NCI-H1436 treated with DMSO at 0.1 percent for 48 hours (cell line): ENCODE results near the gene GDF10.

Experiments
- DNase-seq: peaks from one replicate; lab custom pipeline; 2025; lab: John Stamatoyannopoulos, UW

Gene GDF10

DNA sequence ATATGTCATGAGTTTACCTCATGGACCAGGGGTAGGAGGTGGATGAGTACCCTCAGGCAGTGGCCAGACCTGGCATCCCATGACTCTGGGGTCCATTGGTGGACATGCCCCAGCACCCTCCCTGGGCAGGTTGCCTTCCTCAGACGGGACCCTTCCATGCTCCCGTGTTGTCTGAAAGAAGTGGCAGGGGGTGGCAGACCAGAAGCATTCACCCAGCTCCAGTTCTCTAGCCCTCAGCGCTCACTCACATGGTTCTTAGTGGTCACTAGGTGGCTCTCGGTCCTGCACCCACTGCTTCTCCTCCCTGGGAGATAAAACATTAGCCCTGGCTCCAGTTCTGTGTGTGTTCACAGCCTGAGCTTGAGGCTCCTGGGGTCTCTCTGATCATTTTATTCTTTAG lies 54.2 kb downstream of the GDF10 start:
- no peak for DNase-seq

DNA sequence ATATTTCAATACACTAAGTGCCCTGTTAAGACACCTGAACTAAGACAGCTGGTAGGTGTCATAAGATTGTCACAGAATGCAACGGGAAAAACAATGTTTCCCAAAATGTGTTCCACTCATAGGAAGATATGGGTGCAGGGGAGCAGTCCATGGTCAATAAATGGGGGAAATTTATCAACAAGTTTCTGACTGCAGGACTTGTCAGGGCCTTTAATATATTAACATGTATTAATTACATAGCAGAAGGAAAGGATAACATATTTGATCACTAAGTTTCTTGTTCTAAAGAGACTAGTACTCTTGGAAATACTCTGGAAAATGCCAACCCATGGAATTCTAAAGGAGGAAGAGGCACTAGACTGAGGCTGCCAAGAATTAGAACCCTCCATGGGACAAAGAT lies 54.9 kb downstream of the GDF10 start:
- DNase-seq = no peak

DNA sequence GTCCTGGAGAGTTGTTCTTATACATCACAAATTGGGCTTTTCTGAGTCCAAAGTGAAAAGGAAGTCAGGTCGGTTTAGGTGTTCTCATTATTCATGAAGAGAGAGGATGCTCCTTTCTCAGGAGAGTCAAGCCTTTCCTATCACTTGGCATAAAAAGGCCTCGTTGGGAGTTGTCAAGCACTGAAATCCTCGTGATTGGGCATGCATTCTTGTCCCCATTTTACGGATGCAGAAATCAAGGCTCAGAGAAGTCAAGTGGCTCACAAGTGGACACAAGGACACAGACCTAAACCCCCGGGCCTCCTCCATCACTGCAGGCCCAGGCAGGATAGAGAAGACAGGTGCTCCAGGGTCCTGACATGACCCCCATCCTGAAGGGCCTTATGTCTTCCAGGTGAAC lies 56.7 kb downstream of the GDF10 start:
- DNase-seq = no peak

DNA sequence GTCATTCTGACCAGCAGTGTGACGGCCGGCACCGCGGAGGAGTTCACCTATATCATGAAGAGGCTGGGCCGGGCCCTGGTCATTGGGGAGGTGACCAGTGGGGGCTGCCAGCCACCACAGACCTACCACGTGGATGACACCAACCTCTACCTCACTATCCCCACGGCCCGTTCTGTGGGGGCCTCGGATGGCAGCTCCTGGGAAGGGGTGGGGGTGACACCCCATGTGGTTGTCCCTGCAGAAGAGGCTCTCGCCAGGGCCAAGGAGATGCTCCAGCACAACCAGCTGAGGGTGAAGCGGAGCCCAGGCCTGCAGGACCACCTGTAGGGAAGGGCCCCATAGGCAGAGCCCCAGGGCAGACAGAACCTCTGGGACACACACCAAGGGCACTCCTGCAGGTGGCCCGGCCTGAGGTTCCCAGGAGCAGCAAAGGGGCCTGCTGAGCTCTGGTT lies 57.2 kb downstream of the GDF10 start:
- no peak for DNase-seq

DNA sequence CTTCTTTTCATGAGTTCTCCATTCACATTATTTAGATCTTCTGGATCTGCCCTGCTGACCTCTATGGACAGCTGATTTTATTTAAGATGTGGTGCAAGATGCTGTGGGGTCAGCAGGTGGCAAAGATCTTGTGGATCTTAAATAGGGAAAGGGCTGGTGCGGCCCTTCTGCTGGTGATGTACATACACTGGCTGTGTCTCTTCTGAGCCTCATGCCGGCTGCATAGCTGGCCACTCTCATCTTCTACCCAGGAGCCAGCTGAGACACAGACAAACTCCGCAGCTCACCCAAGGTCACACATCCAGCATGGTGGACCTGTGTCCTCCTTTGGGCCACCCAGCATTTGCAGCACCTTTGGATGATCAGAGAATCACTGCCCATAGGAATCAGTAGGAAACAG lies 57.9 kb downstream of the GDF10 start:
- DNase-seq = no peak

DNA sequence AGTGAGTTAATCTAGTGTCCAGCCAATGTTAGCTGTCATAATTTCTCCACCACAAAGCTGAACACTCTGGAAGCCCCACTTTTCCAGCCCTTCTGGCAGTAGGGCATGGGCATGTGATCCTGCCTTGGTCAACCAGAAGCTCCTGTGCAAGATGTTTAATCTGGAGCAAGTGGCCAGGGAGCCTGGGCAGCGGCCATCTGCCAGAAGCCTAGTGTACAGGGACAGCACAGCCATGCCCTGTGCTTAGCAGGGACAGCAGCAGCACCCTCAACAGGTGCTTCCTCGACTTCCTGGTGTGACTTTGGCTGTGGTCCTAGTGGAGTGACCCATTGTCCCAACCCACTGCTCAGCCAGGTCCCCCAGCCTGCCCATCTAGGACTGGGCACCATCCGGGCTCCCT lies 58.5 kb downstream of the GDF10 start:
- DNase-seq = no peak

DNA sequence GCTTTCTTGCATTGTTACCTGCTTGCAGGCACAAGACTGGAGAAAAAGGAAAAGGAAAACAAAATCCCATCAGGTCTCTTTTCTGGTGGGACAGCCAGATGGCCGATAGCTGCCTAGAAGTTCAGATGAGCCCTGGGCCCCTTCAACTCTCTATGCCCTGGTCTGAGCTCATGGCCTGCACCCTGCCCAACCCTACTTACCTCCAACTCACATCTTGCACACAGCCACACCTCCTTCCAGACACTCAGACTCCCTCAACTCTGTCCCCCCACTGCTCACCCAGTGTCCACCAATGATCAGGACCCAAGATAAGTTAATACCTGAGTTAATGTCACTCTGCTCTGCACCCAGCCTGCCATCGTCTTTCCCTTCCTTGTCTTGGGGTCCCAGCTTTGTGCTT lies 59.1 kb downstream of the GDF10 start:
- no peak for DNase-seq

DNA sequence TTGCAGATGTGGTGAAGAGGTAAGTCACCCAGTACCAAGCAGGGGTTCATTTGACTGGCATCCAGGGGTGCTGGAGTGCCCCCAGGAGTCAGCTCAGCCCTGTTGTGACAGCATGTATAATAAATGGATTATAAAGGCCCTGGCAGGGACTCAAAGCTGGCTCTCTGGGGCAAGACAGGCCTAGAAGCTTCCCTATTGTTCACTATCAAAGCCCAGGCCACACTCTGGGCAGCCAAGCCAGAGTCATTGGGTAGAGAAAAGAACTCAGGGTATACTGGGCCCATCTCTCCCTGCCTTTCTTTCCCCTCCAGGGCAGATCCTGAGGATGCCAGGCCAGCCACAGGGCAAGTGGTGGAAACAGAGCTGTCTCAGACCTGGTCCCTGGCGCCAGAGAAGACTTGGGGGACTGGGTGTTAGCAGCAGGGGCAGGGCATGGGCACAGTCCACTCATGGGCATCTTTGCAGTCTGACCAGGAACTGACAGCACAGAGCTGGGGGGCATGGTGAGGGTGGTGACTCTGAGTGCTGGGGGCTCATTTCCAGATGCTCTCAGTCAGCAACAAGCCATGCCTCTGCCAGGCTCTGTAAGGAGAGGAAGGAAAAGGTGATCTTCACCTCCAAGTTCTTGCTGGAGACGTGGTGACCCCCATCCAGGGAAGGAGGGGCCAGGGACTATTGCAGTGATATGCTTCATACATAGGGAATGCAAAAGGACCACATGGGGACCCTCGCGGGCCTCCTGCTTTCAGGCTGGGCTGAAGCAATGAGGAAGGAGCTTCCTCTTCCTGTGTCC lies 59.8 kb downstream of the GDF10 start:
- no peak for DNase-seq

DNA sequence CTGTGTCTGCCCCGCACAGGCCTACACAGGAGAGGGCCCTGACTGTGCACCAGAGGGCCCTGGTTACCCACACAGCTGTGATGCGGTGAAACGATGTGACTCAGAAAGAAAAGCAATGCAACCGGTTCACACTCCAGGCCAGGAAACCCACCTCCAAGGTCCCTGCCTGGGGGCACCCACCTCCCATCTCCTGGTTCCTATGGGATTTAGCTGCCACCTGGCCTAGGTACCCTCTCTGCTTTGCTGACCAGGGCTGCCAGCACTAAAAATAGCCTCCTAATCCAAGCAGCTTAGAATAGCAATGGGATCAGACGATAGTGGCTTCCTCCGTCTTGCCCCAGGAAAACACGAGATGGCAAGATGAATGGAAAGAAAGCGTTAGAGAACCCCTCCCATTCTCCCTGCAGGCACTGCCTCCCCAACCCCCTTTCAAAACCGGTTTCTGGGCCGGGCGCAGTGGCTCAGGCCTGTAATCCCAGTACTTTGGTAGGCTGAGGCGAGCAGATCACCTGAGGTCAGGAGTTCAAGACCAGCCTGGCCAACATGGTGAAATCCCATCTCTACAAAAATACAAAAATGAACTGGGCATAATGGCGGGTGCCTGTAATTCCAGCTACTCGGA lies 60.5 kb downstream of the GDF10 start:
- DNase-seq = no peak

DNA sequence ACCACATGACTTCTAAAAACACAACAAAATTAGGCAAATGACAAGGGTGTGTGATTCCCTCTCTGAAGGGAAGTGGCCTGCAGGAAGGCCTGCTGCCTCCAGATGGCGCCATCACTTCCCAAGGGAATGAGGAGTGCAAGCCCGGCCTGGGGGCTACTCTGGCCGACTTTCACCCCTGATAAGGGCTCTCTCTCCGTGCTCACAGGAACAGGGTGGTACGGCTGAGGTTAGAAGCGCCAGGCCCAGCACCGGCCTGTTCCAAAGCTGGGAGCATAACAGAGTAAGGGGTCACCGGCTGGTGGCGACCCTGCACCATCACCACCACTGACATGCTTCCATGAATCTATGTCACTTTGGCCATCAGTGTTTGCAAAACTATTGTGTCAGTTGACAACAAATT lies 61.3 kb downstream of the GDF10 start:
- no peak for DNase-seq

DNA sequence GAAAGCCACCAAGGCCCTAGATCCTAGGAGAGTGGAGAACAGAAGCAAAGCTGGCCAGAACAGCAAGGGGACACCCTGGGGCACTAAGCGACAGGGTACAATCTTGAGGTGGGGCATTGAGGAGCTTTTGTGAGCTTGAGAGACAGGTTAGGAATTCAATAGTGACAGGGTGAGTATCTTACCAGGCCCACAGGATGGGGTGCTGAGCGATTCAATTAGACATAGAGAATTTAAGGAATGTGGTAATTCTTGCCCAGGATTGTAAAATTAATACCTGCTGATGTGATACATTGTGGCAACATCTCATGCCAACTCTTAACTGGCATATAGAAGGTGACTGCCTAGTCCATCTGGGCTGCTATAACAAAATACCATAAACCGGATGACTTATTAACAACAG lies 62.2 kb downstream of the GDF10 start:
- DNase-seq = no peak
